ENCODE results near the gene HLA-DPA1. TPM values are rescaled to one million over a fixed set of nuclear protein-coding genes. Genes with fewer than 3 reads are reported as not detected.
"Not testable (repeated sequence)": the region's sequence is repeated elsewhere in the genome, so short reads cannot be mapped to it uniquely, and the experiment has no call there.

HLA-DPA1 gene
- polyA plus RNA-seq, 6 donors from 2014 or later: 2,534 to 3,526 (median 2,823) TPM

- peak overlapping the region; percentile 85 to 100 (median 94) for H3K4me3 Mint-ChIP-seq
- H3K4me1 Mint-ChIP-seq: peaks cover 56 to 67% (median 63%) of the 10 kb centered on the region in 3 donors
- no peak for DNase-seq
- peaks cover 56 to 60% of the 10 kb centered on the region in 2 donors for H3K36me3 Mint-ChIP-seq
- no peak for ATAC-seq (ENCODE audit: low read depth in 2 of 2)
- H3K27me3 Mint-ChIP-seq: no peaks in the 10 kb centered on the region
- peaks cover 0 to 17% (median 2%) of the 10 kb centered on the region in 7 donors for H3K9me3 Mint-ChIP-seq
- peak overlapping the region; percentile 96 to 100 (median 99) for H3K27ac Mint-ChIP-seq
Measured at GRCh38 chr6:33071569-33071968, 1.9 kb downstream of the HLA-DPA1 start.

GRCh38 chr6:33070909-33071308, 2.5 kb downstream of the HLA-DPA1 start:
- Mint-ChIP-seq H3K4me1 (peaks cover 57 to 73% (median 67%) of the 10 kb centered on the region in 3 donors), H3K27me3 (no peaks in the 10 kb centered on the region), H3K36me3 (peaks cover 60 to 62% of the 10 kb centered on the region in 2 donors), H3K9me3 (peaks cover 0 to 24% (median 9%) of the 10 kb centered on the region in 7 donors), H3K4me3 (peak overlapping the region; percentile 85 to 100 (median 94)), H3K27ac (peak overlapping the region; percentile 96 to 100 (median 99))
- no peak for DNase-seq
- no peak for ATAC-seq (ENCODE audit: low read depth in 2 of 2)

- DNase-seq (no peak), ATAC-seq (ENCODE audit: low read depth in 2 of 2) (no peak)
- Mint-ChIP-seq H3K4me1 (peaks cover 64 to 74% (median 70%) of the 10 kb centered on the region in 3 donors), H3K27me3 (no peaks in the 10 kb centered on the region), H3K9me3 (peaks cover 0 to 27% (median 9%) of the 10 kb centered on the region in 7 donors), H3K36me3 (peaks cover 76 to 77% of the 10 kb centered on the region in 2 donors), H3K27ac (peak overlapping the region; percentile 52 to 99 (median 96)), H3K4me3 (peak overlapping the region in 7 of 8 donors; percentile 85 to 99 (median 93))
Measured at GRCh38 chr6:33069021-33069738, 4.3 kb downstream of the HLA-DPA1 start.

- ATAC-seq (ENCODE audit: low read depth in 2 of 2) (no peak), DNase-seq (no peak)
- Mint-ChIP-seq H3K9me3 (peaks cover 0 to 34% (median 12%) of the 10 kb centered on the region in 7 donors), H3K4me3 (peak overlapping the region in 4 of 8 donors; percentile 7 to 85 (median 38)), H3K27me3 (no peaks in the 10 kb centered on the region), H3K36me3 (peaks cover 79 to 85% of the 10 kb centered on the region in 2 donors), H3K4me1 (peaks cover 61 to 82% (median 68%) of the 10 kb centered on the region in 3 donors), H3K27ac (peak overlapping the region; percentile 32 to 97 (median 72))
Measured at GRCh38 chr6:33066917-33067521, 6.4 kb downstream of the HLA-DPA1 start.

GRCh38 chr6:33065312-33065711, 8.1 kb downstream of the HLA-DPA1 start:
- ATAC-seq (ENCODE audit: low read depth in 2 of 2): no peak
- H3K4me3 Mint-ChIP-seq: peak overlapping the region in 1 of 8 donors; percentile 34
- peaks cover 57 to 72% (median 61%) of the 10 kb centered on the region in 3 donors for H3K4me1 Mint-ChIP-seq
- H3K27me3 Mint-ChIP-seq: no peaks in the 10 kb centered on the region
- no peak for DNase-seq
- H3K36me3 Mint-ChIP-seq: peaks cover 69 to 70% of the 10 kb centered on the region in 2 donors
- H3K27ac Mint-ChIP-seq: peak overlapping the region; percentile 70 to 97 (median 81)
- peaks cover 0 to 39% (median 16%) of the 10 kb centered on the region in 7 donors for H3K9me3 Mint-ChIP-seq

- peaks cover 51 to 66% (median 56%) of the 10 kb centered on the region in 3 donors for H3K4me1 Mint-ChIP-seq
- DNase-seq (no peak), ATAC-seq (ENCODE audit: low read depth in 2 of 2) (no peak)
- H3K9me3 Mint-ChIP-seq: peaks cover 0 to 39% (median 16%) of the 10 kb centered on the region in 7 donors
- no peaks in the 10 kb centered on the region for H3K27me3 Mint-ChIP-seq
- H3K27ac Mint-ChIP-seq: peak overlapping the region in 5 of 6 donors; percentile 19 to 97 (median 84)
- no peak overlapping the region for H3K4me3 Mint-ChIP-seq
- peaks cover 63 to 64% of the 10 kb centered on the region in 2 donors for H3K36me3 Mint-ChIP-seq
Measured at GRCh38 chr6:33064723-33065122, 8.7 kb downstream of the HLA-DPA1 start.

GRCh38 chr6:33063435-33063834, 10.0 kb downstream of the HLA-DPA1 start:
- not testable (repeated sequence) for ATAC-seq (ENCODE audit: low read depth in 2 of 2); H3K27me3 Mint-ChIP-seq; DNase-seq
- Mint-ChIP-seq H3K9me3 (peaks cover 0 to 37% (median 16%) of the 10 kb centered on the region in 7 donors), H3K4me3 (peak overlapping the region in 1 of 8 donors; percentile 40), H3K36me3 (peaks cover 51 to 52% of the 10 kb centered on the region in 2 donors), H3K27ac (peak overlapping the region in 4 of 6 donors; percentile 39 to 97 (median 85)), H3K4me1 (peaks cover 42 to 55% (median 45%) of the 10 kb centered on the region in 3 donors)

- H3K4me1 Mint-ChIP-seq: peaks cover 44 to 55% (median 48%) of the 10 kb centered on the region in 3 donors
- ATAC-seq (ENCODE audit: low read depth in 2 of 2) (peak; percentile 68 to 83), DNase-seq (peak; percentile 55)
- peak overlapping the region in 4 of 8 donors; percentile 26 to 78 (median 52) for H3K4me3 Mint-ChIP-seq
- H3K27me3 Mint-ChIP-seq: no peaks in the 10 kb centered on the region
- peak overlapping the region; percentile 93 to 99 (median 97) for H3K27ac Mint-ChIP-seq
- peaks cover 36 to 37% of the 10 kb centered on the region in 2 donors for H3K36me3 Mint-ChIP-seq
- H3K9me3 Mint-ChIP-seq: peaks cover 0 to 38% (median 11%) of the 10 kb centered on the region in 7 donors
Measured at GRCh38 chr6:33061987-33062386, 11.5 kb downstream of the HLA-DPA1 start.

- peaks cover 0 to 10% of the 10 kb centered on the region in 2 donors for H3K36me3 Mint-ChIP-seq
- H3K4me1 Mint-ChIP-seq: peaks cover 21 to 40% (median 31%) of the 10 kb centered on the region in 3 donors
- no peaks in the 10 kb centered on the region for H3K27me3 Mint-ChIP-seq
- ATAC-seq (ENCODE audit: low read depth in 2 of 2) (peak; percentile 77 to 82), DNase-seq (peak; percentile 52)
- H3K4me3 Mint-ChIP-seq: peak overlapping the region; percentile 21 to 83 (median 65)
- peaks cover 0 to 22% (median 8%) of the 10 kb centered on the region in 7 donors for H3K9me3 Mint-ChIP-seq
- H3K27ac Mint-ChIP-seq: peak overlapping the region; percentile 84 to 98 (median 96)
Measured at GRCh38 chr6:33057222-33058150, 16.0 kb downstream of the HLA-DPA1 start.

GRCh38 chr6:33053230-33053629, 20.2 kb downstream of the HLA-DPA1 start:
- Mint-ChIP-seq H3K9me3 (peaks cover 0 to 10% (median 1%) of the 10 kb centered on the region in 7 donors), H3K4me1 (peaks cover 26 to 47% (median 36%) of the 10 kb centered on the region in 3 donors), H3K4me3 (no peak overlapping the region), H3K27me3 (no peaks in the 10 kb centered on the region), H3K27ac (peak overlapping the region in 1 of 6 donors; percentile 54), H3K36me3 (peaks cover 6 to 7% of the 10 kb centered on the region in 2 donors)
- DNase-seq: no peak
- no peak for ATAC-seq (ENCODE audit: low read depth in 2 of 2)

GRCh38 chr6:33052627-33053026, 20.8 kb downstream of the HLA-DPA1 start:
- Mint-ChIP-seq H3K27me3 (no peaks in the 10 kb centered on the region), H3K4me3 (no peak overlapping the region), H3K4me1 (peaks cover 20 to 41% (median 30%) of the 10 kb centered on the region in 3 donors), H3K36me3 (peaks cover 6 to 7% of the 10 kb centered on the region in 2 donors), H3K27ac (no peak overlapping the region), H3K9me3 (peaks cover 0 to 5% (median 1%) of the 10 kb centered on the region in 7 donors)
- ATAC-seq (ENCODE audit: low read depth in 2 of 2): no peak
- DNase-seq: no peak

- H3K36me3 Mint-ChIP-seq: peaks cover 6 to 15% of the 10 kb centered on the region in 2 donors
- H3K4me3 Mint-ChIP-seq: peak overlapping the region in 2 of 8 donors; percentile 1 to 42
- peak overlapping the region in 2 of 6 donors; percentile 28 to 59 for H3K27ac Mint-ChIP-seq
- no peak for DNase-seq
- peaks cover 13 to 28% (median 24%) of the 10 kb centered on the region in 3 donors for H3K4me1 Mint-ChIP-seq
- no peaks in the 10 kb centered on the region for H3K27me3 Mint-ChIP-seq
- ATAC-seq (ENCODE audit: low read depth in 2 of 2): peak; percentile 49 to 55
- H3K9me3 Mint-ChIP-seq: peaks cover 0 to 5% (median 1%) of the 10 kb centered on the region in 7 donors
Measured at GRCh38 chr6:33050014-33050810, 23.2 kb downstream of the HLA-DPA1 start.
